ENCODE results near the gene CPNE5.

- no peak for TF ChIP-seq POLR2A (IDR thresholded peaks at IDR 0.05)
- peak in 1 of 3 donors; percentile 34 for TF ChIP-seq POLR2AphosphoS5 (IDR thresholded peaks at IDR 0.05)
Observed at GRCh38 chr6:36757206-36757605, 82.0 kb downstream of the CPNE5 start.

Measured in spleen (tissue), 3 donors.